GM13977 (cell line): Measurements from ENCODE around the gene TNFSF13.

Experiments used
- DNase-seq: peaks from one replicate; pipeline ENCODE4 v3.0.0; 2012; ENCODE audit warnings: low spot score
- in situ Hi-C: fragments of 300-500 bp; cut with MboI; formaldehyde crosslinking; loops from one replicate; pipeline ENCODE4 v1.12.0; 2022; ENCODE audit warnings: low sequenced_read_pairs, low pct_unique_long_range_greater_than_20kb, mixed read lengths, inconsistent platforms; ENCODE audit not compliant: unreplicated experiment
- TF ChIP-seq, protein P1 (sequence below): IDR thresholded peaks from 2 replicates; pipeline ENCODE4 v1.5.1; 2012; ENCODE audit warnings: mild to moderate bottlenecking, control low read depth; ENCODE audit not compliant: insufficient read depth; ENCODE audit errors: extremely low read depth, missing control alignments

Gene TNFSF13

DNA sequence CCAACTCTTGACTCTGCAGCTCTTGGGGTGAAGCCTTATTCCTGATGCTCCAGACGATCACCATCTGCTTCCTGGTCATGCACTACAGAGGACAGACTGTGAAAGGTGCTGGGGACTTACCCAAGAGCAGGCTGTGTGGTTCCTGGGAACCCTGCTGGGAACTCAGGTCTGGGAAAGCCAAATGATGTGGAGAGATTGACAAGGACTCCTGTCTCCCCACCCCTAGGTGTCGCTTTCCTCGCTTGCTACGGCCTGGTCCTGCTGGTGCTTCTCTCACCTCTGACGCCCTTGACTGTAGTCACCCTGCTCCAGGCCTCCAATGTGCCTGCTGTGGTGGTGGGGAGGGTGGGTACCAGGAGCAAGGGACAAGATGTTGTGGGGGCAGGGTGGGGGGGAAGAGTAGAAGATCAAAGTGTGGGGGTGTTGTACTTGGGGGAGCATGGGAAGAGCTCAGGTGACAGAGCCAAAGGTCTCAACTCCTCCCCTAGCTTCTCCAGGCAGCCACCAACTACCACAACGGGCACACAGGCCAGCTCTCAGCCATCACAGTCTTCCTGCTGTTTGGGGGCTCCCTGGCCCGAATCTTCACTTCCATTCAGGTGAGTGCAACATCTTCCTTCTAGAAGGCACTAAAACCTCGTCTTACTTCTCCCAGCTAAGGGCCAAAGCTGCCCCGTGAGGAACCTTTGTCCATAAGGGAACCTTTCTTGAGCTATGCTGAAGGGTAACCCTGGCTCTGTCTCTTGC, 28.3 kb downstream of the TNFSF13 start:
- in situ Hi-C loops = no loop called here
- TF ChIP-seq, protein P1, sequence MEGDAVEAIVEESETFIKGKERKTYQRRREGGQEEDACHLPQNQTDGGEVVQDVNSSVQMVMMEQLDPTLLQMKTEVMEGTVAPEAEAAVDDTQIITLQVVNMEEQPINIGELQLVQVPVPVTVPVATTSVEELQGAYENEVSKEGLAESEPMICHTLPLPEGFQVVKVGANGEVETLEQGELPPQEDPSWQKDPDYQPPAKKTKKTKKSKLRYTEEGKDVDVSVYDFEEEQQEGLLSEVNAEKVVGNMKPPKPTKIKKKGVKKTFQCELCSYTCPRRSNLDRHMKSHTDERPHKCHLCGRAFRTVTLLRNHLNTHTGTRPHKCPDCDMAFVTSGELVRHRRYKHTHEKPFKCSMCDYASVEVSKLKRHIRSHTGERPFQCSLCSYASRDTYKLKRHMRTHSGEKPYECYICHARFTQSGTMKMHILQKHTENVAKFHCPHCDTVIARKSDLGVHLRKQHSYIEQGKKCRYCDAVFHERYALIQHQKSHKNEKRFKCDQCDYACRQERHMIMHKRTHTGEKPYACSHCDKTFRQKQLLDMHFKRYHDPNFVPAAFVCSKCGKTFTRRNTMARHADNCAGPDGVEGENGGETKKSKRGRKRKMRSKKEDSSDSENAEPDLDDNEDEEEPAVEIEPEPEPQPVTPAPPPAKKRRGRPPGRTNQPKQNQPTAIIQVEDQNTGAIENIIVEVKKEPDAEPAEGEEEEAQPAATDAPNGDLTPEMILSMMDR = peak; percentile 7
- DNase-seq = no peak

DNA sequence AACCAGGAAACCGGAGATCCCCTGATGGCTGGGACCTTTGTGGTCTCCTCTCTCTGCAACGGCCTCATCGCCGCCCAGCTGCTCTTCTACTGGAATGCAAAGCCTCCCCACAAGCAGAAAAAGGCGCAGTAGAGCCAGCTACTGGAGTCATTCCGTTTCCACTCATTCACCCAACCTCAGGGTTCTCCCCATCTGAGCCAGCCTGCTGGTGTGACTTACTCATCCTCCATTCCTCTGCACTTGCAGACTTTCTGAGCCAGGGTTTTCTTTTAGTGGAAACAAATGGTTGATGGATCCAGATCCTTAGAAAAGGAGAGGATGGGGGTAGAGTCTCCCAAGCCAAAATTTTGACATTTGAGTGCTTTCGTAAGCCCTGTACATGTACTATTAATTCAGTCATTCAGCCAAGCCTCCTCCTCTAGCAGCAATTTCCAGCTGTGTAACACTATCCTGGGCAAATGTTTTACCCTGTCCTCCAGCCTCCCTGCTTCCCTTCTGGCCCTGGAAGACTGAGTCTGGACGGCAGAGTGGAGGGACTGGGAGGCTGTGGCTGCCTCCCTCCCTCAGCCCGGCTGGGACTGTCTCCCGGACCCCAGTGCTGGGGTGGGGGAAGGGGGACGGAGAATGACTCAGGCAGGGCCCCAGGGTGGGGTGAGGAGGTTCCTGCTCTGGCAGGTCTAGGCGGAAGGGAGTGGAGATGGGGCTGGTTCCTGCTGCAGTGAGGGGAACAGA, 29.0 kb downstream of the TNFSF13 start:
- no peak for DNase-seq
- TF ChIP-seq, protein P1 = no peak
- in situ Hi-C loops = no loop called here

DNA sequence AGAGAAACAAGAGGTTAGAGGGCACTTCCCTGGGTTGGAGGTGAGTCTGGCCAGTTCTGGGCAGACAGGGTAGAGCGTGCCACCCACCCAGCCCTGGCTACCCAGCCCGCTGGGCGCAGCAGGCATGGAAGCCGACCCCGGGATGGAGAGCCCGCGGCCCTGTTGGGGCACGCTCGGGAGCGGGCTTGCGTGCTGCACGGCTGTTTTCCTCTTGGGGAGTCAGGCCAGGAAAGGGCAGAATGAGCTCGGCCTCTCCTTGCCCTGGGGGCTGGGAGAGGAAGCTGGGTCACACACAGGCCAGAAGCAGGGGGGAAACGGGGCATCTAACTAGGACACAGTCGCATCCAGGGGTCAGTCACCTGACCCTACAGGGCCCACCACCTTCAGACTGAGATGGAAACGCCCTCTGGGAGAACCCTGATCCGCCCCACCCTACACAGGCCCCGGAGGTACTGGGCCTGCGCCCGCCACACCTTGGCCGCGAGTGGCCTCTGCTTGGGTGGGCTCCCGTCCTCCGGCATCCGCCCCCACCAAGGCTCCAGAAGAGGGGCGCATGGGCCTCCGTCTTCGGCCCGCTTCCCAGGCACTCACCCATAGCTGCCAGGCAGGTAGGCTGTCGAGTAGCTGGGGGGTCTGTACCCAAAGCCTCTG, 30.1 kb downstream of the TNFSF13 start:
- TF ChIP-seq, protein P1 = no peak
- DNase-seq = peak; percentile 42
- in situ Hi-C loops = no loop called here

DNA sequence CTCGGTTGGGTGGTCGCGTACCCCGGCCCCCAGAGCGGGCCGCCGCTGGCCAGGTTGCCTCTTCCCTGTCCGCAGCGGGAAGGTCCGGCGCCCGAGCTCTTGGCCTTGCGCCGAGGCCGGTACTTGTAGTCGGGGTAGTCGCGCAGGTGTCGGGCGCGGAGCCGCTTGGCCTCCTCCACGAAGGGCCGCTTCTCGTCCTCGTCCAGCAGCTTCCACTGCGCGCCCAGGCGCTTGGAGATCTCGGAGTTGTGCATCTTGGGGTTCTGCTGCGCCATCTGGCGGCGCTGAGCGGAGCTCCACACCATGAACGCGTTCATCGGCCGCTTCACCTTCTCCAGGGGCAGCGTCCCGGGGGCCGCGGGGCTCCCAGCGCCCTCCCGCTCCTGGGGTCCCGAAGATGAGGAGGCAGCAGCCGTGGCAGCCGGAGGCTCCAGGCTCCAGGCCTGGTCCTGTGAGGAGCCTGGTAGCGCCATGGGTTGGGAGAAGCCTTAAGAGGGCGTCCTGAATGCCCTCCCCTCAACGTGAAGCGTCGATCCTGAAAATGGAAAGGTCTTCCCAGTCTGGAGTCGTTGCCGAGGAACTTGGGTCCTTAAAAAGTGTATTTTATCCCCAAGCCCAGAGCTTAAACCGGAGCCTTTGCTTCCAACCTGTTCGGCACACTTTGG, 30.8 kb downstream of the TNFSF13 start:
- DNase-seq = peak; percentile 90
- TF ChIP-seq, protein P1 = peak; percentile 81
- in situ Hi-C loops = no loop called here

DNA sequence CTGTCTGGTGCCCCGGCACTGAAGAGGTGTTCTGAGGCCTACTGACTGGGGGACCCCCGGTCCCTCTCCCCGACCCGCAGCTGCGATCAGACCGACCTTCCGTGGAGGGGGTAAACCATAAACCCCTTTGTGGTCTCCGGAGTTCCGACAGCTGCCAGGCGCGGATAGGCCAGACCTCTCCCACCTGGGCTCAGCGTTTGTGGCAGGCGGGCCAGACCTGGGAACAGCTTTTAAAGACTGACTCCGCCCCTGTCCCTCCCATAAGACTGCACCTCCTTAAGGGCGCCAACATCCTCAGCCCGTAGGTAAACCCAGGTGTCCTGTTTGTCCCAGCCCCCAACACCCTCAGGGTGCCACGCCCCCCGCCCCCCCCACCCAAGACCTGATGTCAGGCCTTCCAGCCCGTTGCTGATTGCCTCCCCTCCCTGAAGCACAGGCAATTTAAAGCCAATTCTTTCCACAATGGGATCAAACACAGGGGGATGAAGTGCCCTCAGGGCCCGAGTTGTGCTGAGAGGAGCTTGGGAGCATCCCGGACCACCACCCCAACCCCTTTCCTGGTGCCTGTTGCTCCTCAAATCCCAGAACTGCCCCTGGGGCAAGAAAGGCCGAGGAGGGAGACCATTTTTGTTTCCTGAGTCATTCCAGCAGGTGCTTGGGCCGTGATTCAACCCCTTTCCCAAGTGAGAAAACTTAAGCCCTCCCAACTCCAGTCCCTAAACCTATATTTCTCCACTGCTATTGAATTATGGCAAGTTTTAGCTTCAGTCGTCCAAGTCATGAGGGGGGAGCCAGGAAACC, 31.5 kb downstream of the TNFSF13 start, which contains the start of gene SOX15:
TSS of gene SOX15 (minus strand) at position 204 of the 801 bp plus-strand sequence. CDS start 418 bp downstream, outside the sequence.
- TF ChIP-seq, protein P1 = no peak
- no peak for DNase-seq
- in situ Hi-C loops = no loop called here
